Ishikawa (cell line): ENCODE data around the gene ZMPSTE24.

Source experiments
- CEBPB ChIP-seq: IDR thresholded peaks from 2 replicates; pipeline ENCODE4 v1.6.1; 2012
- CREB1 ChIP-seq: IDR thresholded peaks from 2 replicates; pipeline ENCODE4 v1.6.1; 2012; ENCODE audit warnings: low read depth
- EGR1 ChIP-seq: IDR thresholded peaks from 2 replicates; pipeline ENCODE4 v1.6.1; 2012
- EP300 ChIP-seq: IDR thresholded peaks from 2 replicates; pipeline ENCODE4 v1.6.1; 2012; ENCODE audit warnings: borderline replicate concordance
- FOXM1 ChIP-seq: IDR thresholded peaks from 2 replicates; pipeline ENCODE4 v1.6.1; 2012; ENCODE audit warnings: low read depth, borderline replicate concordance
- MAX ChIP-seq: IDR thresholded peaks from 2 replicates; pipeline ENCODE4 v1.6.1; 2012
- NFIC ChIP-seq: IDR thresholded peaks from 2 replicates; pipeline ENCODE4 v1.6.1; 2012
- RAD21 ChIP-seq: IDR thresholded peaks from 2 replicates; pipeline ENCODE4 v1.6.1; 2012; ENCODE audit warnings: low read depth
- REST ChIP-seq: IDR thresholded peaks from 2 replicates; pipeline ENCODE4 v1.6.1; 2012; ENCODE audit warnings: low read depth, mild to moderate bottlenecking
- TAF1 ChIP-seq: IDR thresholded peaks from 2 replicates; pipeline ENCODE4 v1.6.1; 2012; ENCODE audit warnings: low read depth, mild to moderate bottlenecking
- TCF12 ChIP-seq: IDR thresholded peaks from 2 replicates; pipeline ENCODE4 v1.6.1; 2012; ENCODE audit warnings: low read depth
- TEAD4 ChIP-seq: IDR thresholded peaks from 2 replicates; pipeline ENCODE4 v1.6.1; 2012
- USF1 ChIP-seq: IDR thresholded peaks from 2 replicates; pipeline ENCODE4 v1.6.1; 2012
- YY1 ChIP-seq: IDR thresholded peaks from 2 replicates; pipeline ENCODE4 v1.6.1; 2012; ENCODE audit warnings: low read depth
- ZBTB7A ChIP-seq: IDR thresholded peaks from 2 replicates; pipeline ENCODE4 v1.6.1; 2012; ENCODE audit warnings: low read depth

ZMPSTE24 gene

GRCh38 chr1:40265298-40265697, 7.3 kb downstream of the ZMPSTE24 start:
- no peak for TF ChIP-seq ZBTB7A
- TF ChIP-seq TEAD4: no peak
- TF ChIP-seq TCF12: no peak
- TF ChIP-seq EGR1: no peak
- no peak for TF ChIP-seq TAF1
- TF ChIP-seq RAD21: no peak
- TF ChIP-seq CREB1: no peak
- TF ChIP-seq MAX: no peak
- no peak for TF ChIP-seq NFIC

- TF ChIP-seq MAX: no peak
- no peak for TF ChIP-seq YY1
- TF ChIP-seq EGR1: no peak
- TF ChIP-seq REST: no peak
- TF ChIP-seq CEBPB: no peak
- no peak for TF ChIP-seq TCF12
- TF ChIP-seq FOXM1: no peak
- TF ChIP-seq ZBTB7A: no peak
- TF ChIP-seq NFIC: no peak
- no peak for TF ChIP-seq CREB1
- no peak for TF ChIP-seq RAD21
- no peak for TF ChIP-seq USF1
- no peak for TF ChIP-seq EP300
Measured at GRCh38 chr1:40265919-40266318, 7.9 kb downstream of the ZMPSTE24 start.

GRCh38 chr1:40266786-40267535, 8.9 kb downstream of the ZMPSTE24 start:
- no peak for TF ChIP-seq TEAD4

GRCh38 chr1:40267767-40268187, 9.7 kb downstream of the ZMPSTE24 start:
- TF ChIP-seq YY1 (no peak), RAD21 (no peak), USF1 (no peak), FOXM1 (no peak), ZBTB7A (no peak), MAX (no peak), EGR1 (no peak), EP300 (no peak), TAF1 (no peak), NFIC (no peak)

- TF ChIP-seq MAX (no peak), CEBPB (no peak), YY1 (no peak), RAD21 (no peak), USF1 (no peak)
Measured at GRCh38 chr1:40268211-40268610, 10.2 kb downstream of the ZMPSTE24 start.

GRCh38 chr1:40270152-40270834, 12.3 kb downstream of the ZMPSTE24 start:
- TF ChIP-seq RAD21 (no peak), EP300 (no peak), FOXM1 (no peak), EGR1 (no peak)

GRCh38 chr1:40272653-40273213, 14.7 kb downstream of the ZMPSTE24 start:
- TF ChIP-seq NFIC (no peak), EGR1 (no peak), CREB1 (no peak)
